ENCODE results near the gene MCOLN1.

Gene MCOLN1

DNA sequence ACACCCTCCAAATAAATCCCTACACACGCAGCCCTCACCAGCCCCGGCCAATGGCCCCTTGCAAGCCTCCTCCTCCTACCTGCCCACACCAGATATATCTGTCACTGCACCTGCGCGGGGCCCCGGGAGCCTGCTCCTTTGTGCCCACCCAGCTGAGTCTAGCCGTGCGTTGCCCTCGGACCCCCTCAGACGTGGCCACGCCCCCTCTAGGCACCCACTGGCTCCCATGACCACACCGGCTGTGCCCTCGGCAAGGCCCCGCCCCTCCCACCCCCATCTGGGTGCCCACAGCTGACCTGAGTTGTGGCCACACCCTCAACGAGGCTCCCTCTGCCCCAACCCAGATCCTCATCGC lies 6.8 kb downstream of the MCOLN1 start:
- DNase-seq (ENCODE audit: low read depth): no peak
- no peak overlapping the region for H3K4me3 ChIP-seq (ENCODE audit: low read length)
- TF ChIP-seq, protein P1, sequence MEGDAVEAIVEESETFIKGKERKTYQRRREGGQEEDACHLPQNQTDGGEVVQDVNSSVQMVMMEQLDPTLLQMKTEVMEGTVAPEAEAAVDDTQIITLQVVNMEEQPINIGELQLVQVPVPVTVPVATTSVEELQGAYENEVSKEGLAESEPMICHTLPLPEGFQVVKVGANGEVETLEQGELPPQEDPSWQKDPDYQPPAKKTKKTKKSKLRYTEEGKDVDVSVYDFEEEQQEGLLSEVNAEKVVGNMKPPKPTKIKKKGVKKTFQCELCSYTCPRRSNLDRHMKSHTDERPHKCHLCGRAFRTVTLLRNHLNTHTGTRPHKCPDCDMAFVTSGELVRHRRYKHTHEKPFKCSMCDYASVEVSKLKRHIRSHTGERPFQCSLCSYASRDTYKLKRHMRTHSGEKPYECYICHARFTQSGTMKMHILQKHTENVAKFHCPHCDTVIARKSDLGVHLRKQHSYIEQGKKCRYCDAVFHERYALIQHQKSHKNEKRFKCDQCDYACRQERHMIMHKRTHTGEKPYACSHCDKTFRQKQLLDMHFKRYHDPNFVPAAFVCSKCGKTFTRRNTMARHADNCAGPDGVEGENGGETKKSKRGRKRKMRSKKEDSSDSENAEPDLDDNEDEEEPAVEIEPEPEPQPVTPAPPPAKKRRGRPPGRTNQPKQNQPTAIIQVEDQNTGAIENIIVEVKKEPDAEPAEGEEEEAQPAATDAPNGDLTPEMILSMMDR (conservative IDR thresholded peaks at IDR 0.05; ENCODE audit: low read depth, low read length): no peak

DNA sequence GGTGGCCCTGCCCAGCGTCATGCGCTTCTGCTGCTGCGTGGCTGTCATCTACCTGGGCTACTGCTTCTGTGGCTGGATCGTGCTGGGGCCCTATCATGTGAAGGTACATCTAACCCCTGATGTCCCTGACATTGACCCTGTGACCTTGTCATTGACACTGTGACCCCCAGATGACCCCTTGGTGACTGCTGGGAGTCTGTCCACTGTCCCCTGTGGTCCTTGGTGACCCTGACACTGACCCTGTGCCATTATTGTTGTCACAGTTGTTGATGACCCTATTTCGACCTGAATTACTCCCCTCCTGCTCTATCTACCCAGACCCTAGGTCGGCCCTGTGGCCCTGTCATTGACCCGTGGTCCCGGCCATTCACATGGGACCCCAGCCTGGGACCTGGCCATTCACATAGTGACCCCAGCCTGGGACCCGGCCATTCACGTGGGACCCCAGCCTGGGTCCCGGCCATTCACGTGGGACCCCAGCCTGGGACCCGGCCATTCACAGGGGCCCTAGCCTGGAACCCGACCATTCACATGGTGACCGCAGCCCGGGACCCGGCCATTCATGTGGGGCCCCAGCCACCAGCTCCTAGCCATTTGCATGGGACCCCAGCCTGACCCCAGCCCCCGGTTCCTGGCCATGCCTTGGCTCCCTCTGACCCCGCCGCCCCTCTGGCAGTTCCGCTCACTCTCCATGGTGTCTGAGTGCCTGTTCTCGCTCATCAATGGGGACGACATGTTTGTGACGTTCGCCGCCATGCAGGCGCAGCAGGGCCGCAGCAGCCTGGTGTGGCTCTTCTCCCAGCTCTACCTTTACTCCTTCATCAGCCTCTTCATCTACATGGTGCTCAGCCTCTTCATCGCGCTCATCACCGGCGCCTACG lies 7.4 kb downstream of the MCOLN1 start:
- TF ChIP-seq, protein P1 (conservative IDR thresholded peaks at IDR 0.05; ENCODE audit: low read depth, low read length): no peak
- no peak for DNase-seq (ENCODE audit: low read depth)
- no peak overlapping the region for H3K4me3 ChIP-seq (ENCODE audit: low read length)

DNA sequence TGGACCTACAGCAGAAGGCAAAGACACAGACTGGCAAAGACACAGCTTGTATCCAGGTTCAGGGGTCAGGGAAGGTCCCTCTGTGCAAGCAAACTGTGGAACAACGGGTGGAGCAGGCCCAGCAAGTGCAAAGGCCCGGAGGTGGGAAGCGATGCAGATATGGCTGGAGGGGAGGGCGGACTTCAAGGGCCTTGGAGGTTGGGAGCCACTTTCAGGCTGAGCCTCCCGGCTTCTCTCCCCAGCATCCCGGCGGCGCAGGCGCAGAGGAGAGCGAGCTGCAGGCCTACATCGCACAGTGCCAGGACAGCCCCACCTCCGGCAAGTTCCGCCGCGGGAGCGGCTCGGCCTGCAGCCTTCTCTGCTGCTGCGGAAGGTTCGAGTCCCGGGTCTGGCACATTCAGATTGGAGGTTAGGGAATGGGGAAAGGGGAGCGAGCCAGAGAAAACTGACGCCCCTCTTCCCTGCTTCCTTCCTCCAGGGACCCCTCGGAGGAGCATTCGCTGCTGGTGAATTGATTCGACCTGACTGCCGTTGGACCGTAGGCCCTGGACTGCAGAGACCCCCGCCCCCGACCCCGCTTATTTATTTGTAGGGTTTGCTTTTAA lies 11.0 kb downstream of the MCOLN1 start:
- no peak for DNase-seq (ENCODE audit: low read depth)
- H3K4me3 ChIP-seq (ENCODE audit: low read length): peak overlapping the region; percentile 87
- TF ChIP-seq, protein P1 (conservative IDR thresholded peaks at IDR 0.05; ENCODE audit: low read depth, low read length): no peak

DNA sequence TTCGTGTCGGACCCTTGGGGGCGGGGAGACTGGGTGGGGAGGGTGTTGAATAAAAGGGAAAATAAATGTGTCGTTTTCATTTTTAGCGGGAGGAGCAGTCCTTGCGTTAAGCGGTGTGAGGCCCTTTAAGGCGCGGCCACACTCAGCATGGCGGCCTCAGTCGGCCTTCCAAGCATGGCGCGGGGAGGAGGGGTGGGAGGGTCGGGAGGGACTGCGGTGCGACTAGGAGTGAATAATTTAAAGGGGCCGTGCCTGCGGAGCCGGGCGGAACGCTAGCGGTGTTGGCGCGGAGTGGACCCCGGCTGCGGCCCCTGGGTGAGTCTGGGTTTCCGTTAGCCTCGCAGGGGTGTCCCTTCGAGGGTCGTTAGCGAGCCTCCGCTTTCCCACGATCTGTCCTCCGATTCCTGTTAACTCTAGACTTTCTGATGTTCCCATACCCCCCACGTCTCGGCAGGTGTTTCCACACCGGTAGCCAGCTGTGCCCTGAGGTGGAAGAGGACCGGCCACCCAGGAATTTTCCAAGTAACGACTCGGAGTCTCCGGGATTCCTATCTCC lies 11.6 kb downstream of the MCOLN1 start:
- TF ChIP-seq, protein P1 (conservative IDR thresholded peaks at IDR 0.05; ENCODE audit: low read depth, low read length): no peak
- peak; percentile 56 for DNase-seq (ENCODE audit: low read depth)
- peak overlapping the region; percentile 87 for H3K4me3 ChIP-seq (ENCODE audit: low read length)

DNA sequence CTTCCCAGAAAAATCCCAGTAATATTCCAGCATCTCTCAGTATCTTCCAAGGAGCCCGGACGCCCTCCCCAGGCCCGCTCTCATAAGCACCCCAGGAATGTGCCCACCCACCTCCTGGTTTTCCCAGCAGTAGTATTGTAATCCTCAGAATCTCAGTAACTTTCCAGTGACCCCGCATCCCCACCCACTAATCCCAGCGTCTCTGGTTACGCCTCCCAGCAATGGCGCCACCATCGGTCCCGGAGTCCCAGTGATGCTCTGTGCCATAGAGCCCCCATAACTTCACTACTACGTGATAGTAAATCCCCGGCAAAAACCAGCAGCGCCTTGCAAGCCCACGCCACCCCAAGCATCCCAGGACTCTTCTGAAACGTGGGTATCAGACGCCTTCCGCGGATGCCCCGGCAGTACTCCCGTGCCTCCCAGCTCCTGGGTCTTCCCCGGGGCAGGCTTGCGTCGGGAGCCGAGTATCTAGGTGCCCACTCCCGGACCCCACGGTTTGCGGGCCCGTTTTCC lies 12.2 kb downstream of the MCOLN1 start:
- H3K4me3 ChIP-seq (ENCODE audit: low read length): peak overlapping the region; percentile 87
- peak; percentile 82 for DNase-seq (ENCODE audit: low read depth)
- TF ChIP-seq, protein P1 (conservative IDR thresholded peaks at IDR 0.05; ENCODE audit: low read depth, low read length): peak; percentile 38

DNA sequence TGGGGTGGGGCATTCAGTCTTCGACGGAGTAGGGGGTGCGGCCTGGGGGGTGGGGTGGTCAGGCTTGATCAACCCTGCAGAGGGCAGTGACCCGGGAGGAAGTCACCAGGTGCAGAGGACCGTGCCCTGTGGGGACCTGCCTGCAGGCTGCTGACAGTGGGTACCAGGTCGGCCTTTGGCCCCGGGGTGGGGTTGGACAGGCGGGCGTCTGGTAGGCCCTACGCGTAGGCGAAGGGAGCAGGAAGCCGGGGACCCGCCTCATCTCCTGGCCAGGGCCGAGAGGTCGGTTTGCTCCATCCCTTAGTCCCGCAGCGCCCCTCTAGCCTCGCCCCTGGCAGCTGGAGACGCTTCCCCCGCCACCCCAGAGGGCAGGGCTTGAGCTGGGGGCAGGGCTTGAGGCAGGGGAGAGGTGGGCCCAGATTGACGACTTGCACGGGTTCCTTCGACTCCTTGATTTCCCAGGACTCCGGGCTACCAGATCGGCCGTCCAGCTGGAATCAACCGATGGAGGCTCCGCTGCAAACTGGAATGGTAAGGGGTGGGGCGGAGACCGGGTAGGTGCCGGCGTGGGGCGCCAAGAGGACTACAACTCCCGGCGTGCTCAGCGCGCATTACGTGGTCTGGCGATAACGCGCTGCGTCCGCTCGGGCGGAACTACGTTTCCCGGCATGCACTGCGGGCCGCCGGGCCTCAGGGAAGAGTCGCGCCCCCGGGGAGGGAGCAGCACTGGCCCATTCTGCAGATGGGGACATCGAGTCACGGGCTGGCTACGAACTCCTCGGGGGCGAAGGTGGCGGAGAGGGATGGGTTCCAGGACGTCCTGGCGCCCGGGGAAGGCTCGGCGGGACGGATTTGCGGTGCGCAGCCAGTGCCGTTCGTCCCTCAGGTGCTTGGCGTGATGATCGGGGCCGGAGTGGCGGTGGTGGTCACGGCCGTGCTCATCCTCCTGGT lies 12.9 kb downstream of the MCOLN1 start, which contains the start of gene PNPLA6:
TSS of gene PNPLA6 (plus strand) at position 671 of the 951 bp plus-strand sequence. CDS start at position 743, 72 bp downstream.
- peak; percentile 71 for DNase-seq (ENCODE audit: low read depth)
- peak within 1 kb of the TSS; percentile 87 for H3K4me3 ChIP-seq (ENCODE audit: low read length)
- TF ChIP-seq, protein P1 (conservative IDR thresholded peaks at IDR 0.05; ENCODE audit: low read depth, low read length): no peak

Data from retinal pigment epithelial cell (primary cell).